GM21737 (cell line): Measurements from ENCODE around the gene NDUFB10.
"Not testable (repeated sequence)": the region's sequence is repeated elsewhere in the genome, so short reads cannot be mapped to it uniquely, and the experiment has no call there.

ENCODE experiments used
- ATAC-seq: cut with Tn5 transposase; IDR thresholded peaks from one replicate; pipeline ENCODE4 v1.9.1; 2021; ENCODE audit warnings: mild to moderate bottlenecking, moderate library complexity; ENCODE audit not compliant: unreplicated experiment

The NDUFB10 gene

GRCh38 chr16:1923299-1924034 lies 35.9 kb upstream of the NDUFB10 start:
- no peak for ATAC-seq

GRCh38 chr16:1924095-1924494 lies 35.2 kb upstream of the NDUFB10 start:
- no peak for ATAC-seq

- no peak for ATAC-seq
Measured at GRCh38 chr16:1926271-1926670, 33.1 kb upstream of the NDUFB10 start.

- ATAC-seq = no peak
Measured at GRCh38 chr16:1929105-1929504, 30.2 kb upstream of the NDUFB10 start.

- peak; percentile 86 for ATAC-seq
Measured at GRCh38 chr16:1929578-1930337, 29.6 kb upstream of the NDUFB10 start.

- no peak for ATAC-seq
Measured at GRCh38 chr16:1930338-1930720, 29.0 kb upstream of the NDUFB10 start.

GRCh38 chr16:1932050-1933028 lies 27.0 kb upstream of the NDUFB10 start:
- ATAC-seq = no peak

- no peak for ATAC-seq
Measured at GRCh38 chr16:1933097-1933661, 26.2 kb upstream of the NDUFB10 start.

DNA sequence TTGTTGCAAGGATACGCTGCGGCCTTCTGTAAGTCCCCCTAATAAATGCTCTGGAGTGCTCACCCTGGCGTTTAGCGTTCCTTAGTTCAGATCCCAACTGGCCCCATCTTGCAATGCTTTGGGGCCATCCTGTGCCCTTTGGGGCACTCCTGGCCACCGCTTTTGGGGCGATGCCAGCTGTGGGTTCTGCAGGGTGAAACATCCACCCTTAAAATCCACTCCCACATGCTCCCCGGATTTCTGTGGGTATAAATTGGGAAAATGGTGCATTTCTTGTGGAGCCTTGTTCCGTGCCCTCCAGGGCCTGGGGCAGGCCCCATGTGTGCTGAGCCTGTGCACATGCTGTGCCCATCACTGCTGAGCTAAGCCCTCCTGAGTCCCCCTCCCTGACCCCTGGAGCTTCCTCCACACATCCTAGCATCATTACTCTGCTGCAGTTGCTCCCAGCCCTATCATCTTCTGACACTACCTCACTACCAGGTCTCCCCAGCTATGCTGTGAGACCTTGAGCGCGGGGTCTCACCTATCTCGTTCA lies 22.3 kb upstream of the NDUFB10 start:
- ATAC-seq = no peak

GRCh38 chr16:1938316-1938715 lies 21.0 kb upstream of the NDUFB10 start:
- ATAC-seq = no peak

GRCh38 chr16:1938910-1939309 lies 20.4 kb upstream of the NDUFB10 start:
- ATAC-seq = no peak

DNA sequence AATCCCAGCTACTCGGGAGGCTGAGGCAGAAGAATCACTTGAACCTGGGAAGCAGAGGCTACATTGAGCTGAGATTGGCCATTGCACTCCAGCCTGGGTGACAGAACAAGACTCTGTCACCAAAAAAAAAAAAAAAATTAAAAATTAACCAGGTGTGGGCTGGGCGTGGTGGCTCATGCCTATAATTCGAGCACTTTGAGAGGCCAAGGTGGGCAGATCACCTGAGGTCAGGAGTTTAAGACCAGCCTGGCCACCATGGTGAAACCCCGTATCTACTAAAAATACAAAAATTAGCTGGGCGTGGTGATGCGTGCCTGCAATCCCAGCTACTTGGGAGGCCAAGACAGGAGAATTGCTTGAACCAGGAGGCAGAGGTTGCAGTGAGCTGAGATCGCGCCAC lies 19.5 kb upstream of the NDUFB10 start:
- ATAC-seq = not testable (repeated sequence)

DNA sequence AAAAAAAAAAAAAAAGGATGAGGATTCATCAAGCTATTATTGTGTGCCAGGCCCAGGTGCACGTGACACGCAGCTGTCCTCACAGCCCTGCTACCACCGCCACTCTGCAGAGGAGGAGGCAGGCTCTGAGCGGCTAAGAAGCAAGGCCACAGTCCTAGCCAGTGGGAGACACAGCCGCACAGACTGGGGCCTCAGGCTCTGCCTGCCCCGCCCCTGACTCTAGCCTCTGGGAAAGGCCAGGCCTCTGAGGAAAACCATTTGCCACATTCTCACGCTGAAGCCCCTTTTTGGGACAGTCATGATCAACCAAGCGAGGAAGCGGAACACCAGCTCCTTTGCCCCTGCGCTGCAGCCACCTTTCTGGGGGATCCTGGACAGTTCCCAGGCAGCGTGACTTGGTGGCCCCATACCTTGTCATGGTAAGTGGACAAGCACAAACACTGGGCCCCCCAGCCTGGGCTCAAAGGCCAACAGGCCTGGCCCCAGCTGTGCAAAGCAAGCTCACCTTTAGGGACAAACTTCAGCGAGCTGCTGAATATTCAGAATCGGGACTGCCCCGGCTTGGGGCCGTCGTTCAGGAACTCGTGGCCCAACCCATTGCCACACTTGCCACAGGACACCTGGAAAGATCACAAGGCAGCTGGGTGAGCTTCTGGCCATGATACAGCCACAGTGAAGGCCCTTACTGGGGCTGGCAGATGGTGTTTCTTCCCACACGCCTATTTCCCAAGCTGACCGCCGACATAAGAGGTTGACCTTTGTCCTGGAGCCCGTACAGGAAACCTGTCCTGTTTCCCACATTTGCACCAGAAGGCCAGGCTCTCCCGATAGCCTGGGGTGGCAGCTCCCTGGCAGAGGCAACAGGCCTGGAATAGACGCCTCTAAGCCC lies 18.8 kb upstream of the NDUFB10 start:
- no peak for ATAC-seq

DNA sequence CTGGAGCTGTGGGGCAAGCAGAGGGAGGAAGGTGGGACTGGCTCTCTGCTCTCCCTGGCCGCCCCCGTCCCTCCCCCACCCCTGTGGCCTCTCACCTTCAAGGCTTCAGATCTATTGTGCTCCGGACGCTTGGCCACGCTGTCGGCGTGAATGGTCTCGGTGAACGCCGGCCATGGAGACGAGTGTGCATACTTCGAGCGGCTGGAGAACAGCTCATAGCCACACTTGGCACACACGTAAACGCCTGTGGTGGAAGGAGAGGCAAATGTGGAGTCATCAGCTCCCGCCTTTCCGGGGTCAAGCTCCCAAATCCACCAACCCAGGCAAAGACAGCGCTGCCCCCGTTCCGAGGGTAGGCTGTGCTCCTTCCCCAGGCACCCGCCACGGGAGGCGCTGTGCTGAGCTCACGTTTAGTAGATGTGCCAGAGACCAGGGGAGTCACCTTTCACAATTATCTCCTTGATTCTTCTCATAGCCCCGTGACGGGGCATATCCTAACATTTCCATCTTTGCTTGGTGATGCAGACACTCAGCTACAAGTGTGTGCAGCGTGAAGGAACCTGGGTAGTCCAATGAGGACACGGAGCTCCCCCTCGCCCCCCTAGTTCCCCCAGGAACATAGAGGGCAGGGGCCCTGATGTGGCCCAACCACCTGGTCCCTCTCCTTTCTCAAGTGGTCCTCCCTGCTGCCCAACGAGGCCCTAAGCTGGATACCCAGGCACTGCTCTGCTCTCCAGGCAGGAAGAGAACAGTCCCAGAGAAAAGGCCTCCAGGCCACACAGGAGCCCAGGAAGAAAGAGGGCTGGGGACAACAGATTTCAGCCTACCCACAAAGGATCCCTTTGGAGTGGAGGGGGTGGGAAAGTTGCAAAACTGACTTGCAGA lies 17.9 kb upstream of the NDUFB10 start:
- ATAC-seq = no peak

GRCh38 chr16:1942047-1942809 lies 17.1 kb upstream of the NDUFB10 start:
- no peak for ATAC-seq

DNA sequence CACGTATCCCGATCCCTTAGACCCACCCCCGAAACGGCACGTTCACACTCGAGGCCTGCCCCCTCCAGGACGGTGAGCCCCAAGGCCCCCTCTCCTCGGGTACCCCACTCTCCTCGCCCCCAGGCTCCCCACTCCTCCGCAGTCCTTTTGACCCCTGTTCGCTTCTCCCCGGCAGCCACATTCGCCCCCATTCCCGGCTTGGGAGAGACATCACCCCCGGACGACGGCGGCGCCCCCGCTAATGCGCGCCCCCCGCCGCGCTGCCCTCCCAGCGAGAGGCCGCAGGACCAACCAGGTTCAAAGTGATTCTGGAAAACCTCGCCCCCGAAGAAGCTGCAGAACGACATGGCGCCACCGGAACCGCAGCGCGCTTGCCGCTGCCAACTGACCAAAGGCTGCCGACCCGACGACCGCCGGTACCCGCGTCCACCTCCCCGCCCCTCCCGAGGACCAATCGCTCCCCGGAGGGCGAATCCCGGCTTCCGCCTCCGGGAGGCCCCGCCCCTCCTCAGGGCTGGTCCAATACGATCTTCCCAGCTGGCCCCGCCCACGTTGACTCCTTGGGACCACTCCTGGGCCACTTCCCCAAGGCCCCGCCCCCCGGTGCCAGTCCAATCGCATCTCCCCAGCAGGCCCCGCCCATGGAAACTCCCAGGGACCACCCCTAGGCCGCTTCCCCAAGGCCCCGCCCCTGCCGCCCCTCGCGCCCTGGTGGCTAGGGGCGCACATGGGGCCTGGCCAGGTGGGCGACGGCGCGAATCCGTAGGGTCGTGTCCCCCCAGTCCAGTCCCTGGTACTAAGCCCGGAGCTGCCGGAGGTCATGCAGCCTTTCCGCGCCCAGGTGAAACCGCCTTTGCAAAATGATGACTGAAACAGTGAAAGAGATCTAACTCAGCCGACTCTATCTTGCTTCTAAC lies 16.3 kb upstream of the NDUFB10 start, which contains the start of gene MSRB1:
Gene MSRB1, minus strand, starts transcription at position 390 of the 917 bp plus-strand sequence. Its CDS starts 43 bp downstream, at position 347.
- peak; percentile 84 for ATAC-seq
